GM19099 (cell line): Measurements from ENCODE around the gene APCDD1L.

Experiments used
- POLR2A ChIP-seq: IDR thresholded peaks from 3 replicates; pipeline ENCODE4 v1.6.1; 2011; ENCODE audit warnings: low read depth; ENCODE audit not compliant: insufficient read length; ENCODE audit errors: extremely low read depth

The APCDD1L gene

GRCh38 chr20:58454460-58454859 is 60.7 kb downstream of the APCDD1L start:
- no peak for TF ChIP-seq POLR2A

- TF ChIP-seq POLR2A, result no peak
These were observed 61.8 kb downstream of the APCDD1L start for GRCh38 chr20:58453391-58453790.

DNA sequence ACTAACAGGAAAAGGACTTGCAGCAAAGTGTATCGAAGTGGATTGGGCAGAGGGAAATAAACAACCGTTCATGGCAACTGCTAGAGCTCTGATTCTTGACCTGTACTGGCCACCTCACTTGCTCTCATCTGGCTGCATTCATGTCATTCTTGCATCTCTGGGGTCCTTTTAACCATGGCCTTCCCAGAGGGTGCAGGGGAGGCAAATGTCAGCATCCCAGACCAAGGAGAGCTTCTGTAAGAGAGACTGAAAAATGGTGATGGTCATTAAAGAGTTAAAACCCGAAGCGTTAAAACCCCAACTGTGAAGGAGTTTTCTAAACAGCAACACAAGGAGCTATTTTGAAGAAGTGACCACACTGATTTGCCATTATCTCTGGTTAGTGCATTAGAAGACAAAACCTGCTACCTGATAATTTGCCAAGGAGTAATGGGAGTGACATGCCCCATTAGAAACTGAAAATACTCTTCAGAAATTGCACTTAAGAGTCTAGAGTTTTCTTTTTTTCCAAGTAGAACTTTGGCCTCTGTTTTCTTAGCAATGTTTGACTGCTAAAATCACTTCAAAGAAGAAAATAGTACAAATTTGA is 62.4 kb downstream of the APCDD1L start:
- TF ChIP-seq POLR2A, result no peak

- TF ChIP-seq POLR2A, result no peak
These were observed 64.9 kb downstream of the APCDD1L start for GRCh38 chr20:58450254-58450653.

DNA sequence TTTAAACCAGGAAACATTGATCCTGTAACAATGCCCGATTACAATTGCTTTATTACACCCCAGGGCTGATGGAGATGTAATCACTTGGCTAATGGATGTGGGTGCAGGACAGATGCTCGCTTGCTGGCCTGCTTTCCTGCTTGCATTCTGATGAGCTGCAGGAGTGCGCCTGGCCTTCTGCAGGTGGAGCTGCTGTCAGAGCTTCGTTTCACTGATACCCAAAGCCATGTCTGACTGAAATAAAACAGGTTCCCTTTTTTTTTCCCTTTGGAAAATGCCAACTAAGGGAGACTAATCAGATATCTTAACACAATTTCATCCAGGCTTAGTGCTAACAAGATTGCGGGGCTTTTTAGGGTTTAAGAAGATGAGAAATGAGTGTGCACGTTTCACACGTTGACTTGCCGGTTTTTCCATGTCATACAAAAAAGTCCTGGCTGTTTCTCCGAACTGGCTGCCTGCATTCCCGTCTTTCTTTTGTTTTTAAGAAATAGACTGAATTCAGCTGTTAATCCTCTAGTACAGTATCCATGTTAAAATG is 65.4 kb downstream of the APCDD1L start:
- TF ChIP-seq POLR2A, result no peak

- no peak for TF ChIP-seq POLR2A
These were observed 66.2 kb downstream of the APCDD1L start for GRCh38 chr20:58448958-58449357.

GRCh38 chr20:58447511-58448391 is 67.4 kb downstream of the APCDD1L start:
- no peak for TF ChIP-seq POLR2A

DNA sequence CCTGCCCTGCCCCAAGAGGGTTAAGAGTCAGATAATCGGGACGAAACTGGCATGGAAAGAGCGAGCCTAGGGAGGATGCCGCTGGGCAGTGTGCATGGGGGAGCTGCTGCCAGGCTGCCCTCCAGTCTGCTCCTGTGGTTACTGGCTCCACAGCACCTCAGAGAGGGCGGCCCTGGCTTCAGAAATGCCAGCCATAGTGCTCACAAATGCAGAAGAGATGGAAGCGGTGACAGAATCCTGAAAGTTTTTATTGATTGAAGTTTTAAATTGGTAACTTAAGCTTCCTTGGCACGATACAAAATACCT is 68.3 kb downstream of the APCDD1L start:
- TF ChIP-seq POLR2A, result no peak

DNA sequence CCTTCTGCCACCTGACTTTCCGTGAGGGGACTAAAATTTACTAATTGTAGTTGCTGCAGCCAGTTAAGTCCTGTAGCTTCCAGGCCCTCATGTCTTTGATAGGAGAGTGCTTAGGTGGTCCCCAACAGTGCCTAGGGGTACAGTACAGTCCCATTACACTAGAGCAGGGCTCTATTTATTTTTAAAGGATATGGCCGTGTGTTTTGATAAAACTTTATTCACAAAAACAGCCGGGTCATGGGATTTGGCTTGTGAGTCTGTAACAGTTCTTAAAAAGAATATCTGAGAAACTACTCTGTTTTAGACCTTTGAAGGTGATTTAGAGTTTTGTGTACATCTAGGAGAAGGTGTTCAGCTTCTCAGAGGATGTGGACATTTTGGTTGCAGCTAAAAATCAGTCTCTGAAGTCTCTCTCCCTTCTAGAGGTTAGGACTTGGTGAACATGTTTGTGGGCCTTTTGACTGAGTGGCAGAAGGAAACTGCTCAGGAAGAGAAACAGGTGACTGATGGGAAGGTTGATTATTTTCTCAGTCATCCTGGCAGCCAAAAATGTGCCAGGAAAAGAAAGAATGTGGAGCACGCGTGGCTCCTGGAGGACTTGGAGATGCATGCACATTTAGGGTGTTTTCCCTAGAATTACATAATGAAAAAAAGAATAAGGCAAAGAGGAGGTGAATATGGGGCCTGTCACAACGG is 68.8 kb downstream of the APCDD1L start:
- TF ChIP-seq POLR2A, result no peak

DNA sequence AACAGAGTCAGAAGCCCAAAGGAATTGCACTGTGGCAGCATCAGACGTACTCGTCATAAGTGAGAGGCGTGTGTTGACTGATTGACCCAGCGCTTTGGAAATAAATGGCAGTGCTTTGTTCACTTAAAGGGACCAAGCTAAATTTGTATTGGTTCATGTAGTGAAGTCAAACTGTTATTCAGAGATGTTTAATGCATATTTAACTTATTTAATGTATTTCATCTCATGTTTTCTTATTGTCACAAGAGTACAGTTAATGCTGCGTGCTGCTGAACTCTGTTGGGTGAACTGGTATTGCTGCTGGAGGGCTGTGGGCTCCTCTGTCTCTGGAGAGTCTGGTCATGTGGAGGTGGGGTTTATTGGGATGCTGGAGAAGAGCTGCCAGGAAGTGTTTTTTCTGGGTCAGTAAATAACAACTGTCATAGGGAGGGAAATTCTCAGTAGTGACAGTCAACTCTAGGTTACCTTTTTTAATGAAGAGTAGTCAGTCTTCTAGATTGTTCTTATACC is 70.4 kb downstream of the APCDD1L start:
- no peak for TF ChIP-seq POLR2A

- no peak for TF ChIP-seq POLR2A
These were observed 73.5 kb downstream of the APCDD1L start for GRCh38 chr20:58441723-58442122.

- no peak for TF ChIP-seq POLR2A
These were observed 75.0 kb downstream of the APCDD1L start for GRCh38 chr20:58440021-58440767.

DNA sequence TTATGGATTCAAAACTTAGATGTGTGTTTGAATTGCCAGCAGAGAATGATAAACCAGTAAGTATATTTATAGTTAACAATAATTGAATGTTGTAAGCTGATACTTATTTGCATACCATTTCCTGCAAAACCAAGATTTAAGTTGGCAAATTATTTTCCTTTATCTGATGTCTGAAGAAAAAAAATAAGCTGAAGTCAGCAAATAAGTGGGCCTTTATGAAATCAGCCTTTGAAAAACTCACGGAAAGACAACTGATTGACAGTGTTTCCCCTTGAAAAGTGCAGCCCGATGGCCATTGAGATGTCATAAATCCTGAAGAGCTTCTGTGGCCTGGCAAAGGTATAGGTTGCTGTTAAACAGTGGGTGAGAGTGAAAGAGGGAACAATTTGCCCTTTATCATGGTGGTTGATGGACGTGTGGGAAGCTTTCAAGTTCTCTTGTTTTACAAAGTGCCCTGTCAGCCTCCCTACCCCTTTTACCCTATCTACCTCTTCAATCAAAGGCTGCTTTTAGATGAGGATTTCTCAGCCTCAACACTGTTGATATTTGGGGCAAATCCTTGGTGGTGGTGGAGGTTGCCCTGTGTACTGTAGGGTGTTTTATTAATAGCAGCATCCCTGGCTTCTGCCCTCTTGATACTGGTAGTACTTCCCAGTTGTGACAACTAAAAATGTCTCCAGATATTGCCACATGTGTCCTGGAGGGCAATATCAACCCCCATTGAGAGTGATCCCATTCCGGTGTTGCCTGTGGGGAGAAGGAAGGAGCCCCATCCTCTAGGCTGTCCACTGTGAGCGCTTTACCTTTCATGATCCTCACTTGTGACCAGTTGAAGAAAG is 76.0 kb downstream of the APCDD1L start:
- no peak for TF ChIP-seq POLR2A
